Amygdala (tissue), 56 donors: ENCODE measurements around the gene CPNE2.

ENCODE experiments used
- DNase-seq, 56 donors: peaks; one replicate each; lab custom pipeline; 2025; lab: John Stamatoyannopoulos, UW

The CPNE2 gene

GRCh38 chr16:57118461-57119084, 26.2 kb downstream of the CPNE2 start:
- no peak for DNase-seq

- DNase-seq: no peak
Observed at GRCh38 chr16:57123216-57123973, 31.0 kb downstream of the CPNE2 start.

- no peak for DNase-seq
Observed at GRCh38 chr16:57123974-57124674, 31.7 kb downstream of the CPNE2 start.

- DNase-seq: no peak
Observed at GRCh38 chr16:57125376-57125775, 33.0 kb downstream of the CPNE2 start.

GRCh38 chr16:57125969-57126368, 33.6 kb downstream of the CPNE2 start:
- no peak for DNase-seq

- no peak for DNase-seq
Observed at GRCh38 chr16:57126411-57126810, 34.0 kb downstream of the CPNE2 start.

GRCh38 chr16:57127037-57127763, 34.8 kb downstream of the CPNE2 start:
- no peak for DNase-seq

DNA sequence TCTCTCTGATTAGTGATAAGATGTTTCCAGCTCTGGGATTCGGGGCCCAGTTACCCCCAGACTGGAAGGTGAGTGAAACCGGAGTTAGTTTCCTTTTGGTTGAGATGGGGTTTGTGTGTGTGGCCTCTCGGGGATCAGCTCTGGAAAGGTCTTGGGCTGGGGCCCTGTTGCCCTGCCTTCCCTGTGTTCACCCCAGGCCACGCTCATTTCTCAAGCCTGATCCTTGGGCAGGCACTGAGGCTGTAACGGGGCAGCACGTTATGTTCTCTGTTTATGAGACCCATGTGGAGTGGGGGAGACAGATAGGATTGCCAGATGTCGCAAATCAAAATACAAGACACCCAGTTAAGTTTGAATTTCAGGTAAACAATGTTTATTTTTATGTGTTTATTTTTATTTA, 35.5 kb downstream of the CPNE2 start:
- no peak for DNase-seq

- DNase-seq: no peak
Observed at GRCh38 chr16:57128771-57129389, 36.5 kb downstream of the CPNE2 start.

- DNase-seq: no peak
Observed at GRCh38 chr16:57130950-57131321, 38.6 kb downstream of the CPNE2 start.

- DNase-seq: peak in 54 of 56 donors; percentile 22 to 92 (median 78)
Observed at GRCh38 chr16:57131351-57131970, 39.1 kb downstream of the CPNE2 start.

DNA sequence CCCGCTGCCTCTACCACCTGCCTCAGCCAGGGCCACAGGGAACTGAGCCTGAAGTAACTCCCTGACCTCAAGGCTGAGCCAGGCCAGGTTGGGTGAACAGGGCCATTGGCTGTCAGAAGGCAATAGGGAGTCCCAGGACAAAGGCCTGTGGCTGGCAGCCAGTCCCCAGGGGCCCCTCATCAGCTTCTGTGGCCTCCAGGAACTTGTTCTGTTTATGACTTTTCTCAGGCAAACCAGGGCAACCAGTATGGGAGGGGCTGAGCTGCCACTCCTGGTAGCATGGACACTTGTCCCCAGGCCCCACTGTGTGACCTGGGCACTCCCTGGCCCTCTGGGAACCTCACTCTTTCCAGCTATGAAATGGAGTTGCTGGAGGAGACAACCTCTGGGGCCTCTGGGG, 40.1 kb downstream of the CPNE2 start:
- DNase-seq: no peak

GRCh38 chr16:57133031-57133430, 40.6 kb downstream of the CPNE2 start:
- DNase-seq: no peak

- DNase-seq: no peak
Observed at GRCh38 chr16:57133886-57134285, 41.5 kb downstream of the CPNE2 start.

DNA sequence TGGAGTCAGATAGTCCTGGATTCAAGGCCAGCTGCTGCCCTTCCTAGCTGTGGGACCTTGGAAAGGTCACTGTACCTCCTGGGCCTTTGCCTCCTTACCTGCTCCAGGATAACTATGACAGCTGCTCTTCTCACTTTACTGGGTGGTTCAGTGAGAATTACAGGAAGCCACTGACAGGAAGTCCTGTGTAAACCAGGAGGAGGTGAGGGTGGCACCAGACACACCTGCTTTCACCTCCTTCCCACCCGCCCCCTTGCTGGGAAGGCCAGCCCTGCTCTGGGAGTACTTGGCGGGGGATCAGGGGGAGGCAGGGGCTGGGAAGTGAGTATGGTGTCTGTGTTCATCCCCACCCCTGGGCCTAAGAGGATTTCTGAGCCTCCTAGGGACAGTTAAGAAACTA, 42.6 kb downstream of the CPNE2 start:
- DNase-seq: no peak

DNA sequence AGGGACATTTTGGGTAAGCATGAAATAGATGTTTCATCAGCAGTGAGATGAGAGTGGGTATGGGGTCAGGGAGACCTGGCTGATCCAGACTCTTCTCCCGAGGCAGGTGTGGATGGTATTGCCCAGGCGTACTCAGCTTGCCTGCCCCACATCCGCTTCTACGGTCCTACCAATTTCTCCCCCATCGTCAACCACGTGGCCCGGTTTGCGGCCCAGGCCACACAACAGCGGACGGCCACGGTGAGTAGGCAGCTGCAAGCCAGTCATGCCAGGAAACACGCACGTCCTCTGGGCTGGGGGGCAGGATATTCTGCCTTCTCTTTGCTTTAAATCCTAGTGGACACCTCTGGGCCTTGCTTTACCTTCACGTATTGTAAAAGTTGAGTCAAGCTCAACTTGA, 44.7 kb downstream of the CPNE2 start:
- no peak for DNase-seq

DNA sequence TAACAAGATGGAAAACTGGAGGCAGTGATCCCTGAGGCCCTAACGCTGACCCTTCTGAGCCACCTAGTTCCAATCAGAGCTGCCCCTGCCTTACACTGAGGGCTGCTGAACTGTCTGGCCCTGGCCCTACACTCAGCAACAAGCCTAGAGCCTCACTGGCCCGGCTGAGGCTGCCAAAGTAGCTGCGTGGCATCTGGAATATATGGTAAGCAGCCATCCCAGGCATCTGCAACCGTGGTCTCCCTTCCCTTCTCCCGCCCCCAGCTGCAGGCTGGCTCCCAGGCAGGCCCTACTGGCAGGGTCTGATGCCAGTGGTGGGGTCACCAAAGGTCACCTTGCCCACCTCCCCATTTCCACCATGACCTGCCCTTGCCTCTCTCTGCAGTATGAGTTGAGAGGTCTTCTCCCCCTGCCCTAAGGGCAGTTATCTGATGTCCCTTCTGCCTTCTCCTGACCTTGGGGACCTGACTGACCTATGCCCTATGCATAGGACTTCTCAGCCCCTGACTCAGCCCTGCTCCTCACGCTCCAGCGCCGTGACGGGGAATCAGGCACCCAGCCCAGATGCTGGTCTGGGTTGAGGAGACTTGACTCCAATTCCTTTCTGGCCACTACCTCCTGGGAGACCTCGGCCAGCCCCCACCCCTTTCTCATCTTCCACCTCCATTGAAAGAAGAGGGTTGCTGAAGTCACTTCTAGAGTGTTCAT, 45.3 kb downstream of the CPNE2 start:
- peak in 2 of 56 donors; percentile 27 to 29 for DNase-seq

- no peak for DNase-seq
Observed at GRCh38 chr16:57138281-57138935, 46.0 kb downstream of the CPNE2 start.
